ENCODE results near the gene RPUSD4.
"Not testable (repeated sequence)": the region's sequence is repeated elsewhere in the genome, so short reads cannot be mapped to it uniquely, and the experiment has no call there.

The RPUSD4 gene

GRCh38 chr11:126211236-126212088 is at the start of gene RPUSD4, which contains the start of gene FAM118B:
Gene RPUSD4, minus strand, starts transcription at chr11:126211650. Its CDS starts 12 bp downstream, at chr11:126211638.
Gene FAM118B, plus strand, starts transcription at chr11:126211782. Its CDS starts 23,220 bp downstream, at chr11:126235002.
- DNase-seq = peak; percentile 100

- no peak for DNase-seq
These were observed 46.3 kb upstream of the RPUSD4 start for GRCh38 chr11:126257764-126258163.

- no peak for DNase-seq
These were observed 45.7 kb upstream of the RPUSD4 start for GRCh38 chr11:126257144-126257543.

- no peak for DNase-seq
These were observed 44.8 kb upstream of the RPUSD4 start for GRCh38 chr11:126256216-126256615.

GRCh38 chr11:126255507-126255906 is 44.1 kb upstream of the RPUSD4 start:
- DNase-seq = not testable (repeated sequence)

- DNase-seq = no peak
These were observed 43.4 kb upstream of the RPUSD4 start for GRCh38 chr11:126254819-126255218.

- DNase-seq = no peak
These were observed 41.8 kb upstream of the RPUSD4 start for GRCh38 chr11:126253265-126253664.

GRCh38 chr11:126246636-126247035 is 35.2 kb upstream of the RPUSD4 start:
- no peak for DNase-seq

- DNase-seq = no peak
These were observed 21.9 kb upstream of the RPUSD4 start for GRCh38 chr11:126233391-126233790.

GRCh38 chr11:126232683-126233082 is 21.2 kb upstream of the RPUSD4 start:
- no peak for DNase-seq

GRCh38 chr11:126231725-126232459 is 20.4 kb upstream of the RPUSD4 start:
- no peak for DNase-seq

GRCh38 chr11:126229858-126230540 is 18.5 kb upstream of the RPUSD4 start:
- DNase-seq = no peak

GRCh38 chr11:126226334-126227084 is 15.1 kb upstream of the RPUSD4 start:
- DNase-seq = no peak

- no peak for DNase-seq
These were observed 13.8 kb upstream of the RPUSD4 start for GRCh38 chr11:126225295-126225665.

- DNase-seq = no peak
These were observed 13.3 kb upstream of the RPUSD4 start for GRCh38 chr11:126224647-126225294.

GRCh38 chr11:126219547-126219946 is 8.1 kb upstream of the RPUSD4 start:
- DNase-seq = no peak

- no peak for DNase-seq
These were observed 6.0 kb upstream of the RPUSD4 start for GRCh38 chr11:126217491-126217890.

GRCh38 chr11:126216526-126217305 is 5.3 kb upstream of the RPUSD4 start:
- DNase-seq = no peak

GRCh38 chr11:126214841-126215240 is 3.4 kb upstream of the RPUSD4 start:
- no peak for DNase-seq

GRCh38 chr11:126214441-126214840 is 3.0 kb upstream of the RPUSD4 start:
- DNase-seq = no peak

- DNase-seq = no peak
These were observed 725 bp upstream of the RPUSD4 start for GRCh38 chr11:126212089-126212660.
